Mucosa of rectum (tissue), 2 donors: ENCODE measurements around the gene GPR37L1.
"Not testable (repeated sequence)": the region's sequence is repeated elsewhere in the genome, so short reads cannot be mapped to it uniquely, and the experiment has no call there.

Experiments used
- H3K27ac ChIP-seq, 2 donors: one replicate each; pipeline ENCODE4 v1.7.0; 2013; ENCODE audit warnings: inconsistent platforms in 2 of 2, low read depth in 2 of 2, low read length in 2 of 2
- H3K27me3 ChIP-seq, 2 donors: one replicate each; pipeline ENCODE4 v1.7.0; 2013; ENCODE audit warnings: low read length in 2 of 2; ENCODE audit not compliant: control insufficient read depth in 2 of 2, insufficient read depth in 2 of 2
- H3K36me3 ChIP-seq, 2 donors: one replicate each; pipeline ENCODE4 v1.7.0; 2013; ENCODE audit warnings: low read length in 2 of 2; ENCODE audit not compliant: control insufficient read depth in 2 of 2, insufficient read depth in 2 of 2
- H3K4me1 ChIP-seq, 2 donors: one replicate each; pipeline ENCODE4 v1.7.0; 2013; ENCODE audit warnings: low read length in 2 of 2, mild to moderate bottlenecking in 1 of 2; ENCODE audit not compliant: control insufficient read depth in 2 of 2, insufficient read depth in 2 of 2
- H3K4me3 ChIP-seq, 2 donors: one replicate each; pipeline ENCODE4 v1.7.0; 2013; ENCODE audit warnings: low read length in 2 of 2
- H3K9ac ChIP-seq, 2 donors: one replicate each; pipeline ENCODE4 v1.7.0; 2013; ENCODE audit warnings: low read length in 2 of 2, low read depth in 1 of 2, mild to moderate bottlenecking in 1 of 2
- H3K9me3 ChIP-seq, 2 donors: one replicate each; pipeline ENCODE4 v1.7.0; 2013; ENCODE audit warnings: low read length in 2 of 2; ENCODE audit not compliant: control insufficient read depth in 2 of 2
- donor health status: healthy.
- donor health status: Normal muscosa, but diverticular disease.

Gene GPR37L1

GRCh38 chr1:202180751-202181139 lies 58.0 kb downstream of the GPR37L1 start:
- H3K27me3 ChIP-seq, H3K4me3 ChIP-seq, H3K9ac ChIP-seq, H3K9me3 ChIP-seq, H3K36me3 ChIP-seq, H3K27ac ChIP-seq, H3K4me1 ChIP-seq: not testable (repeated sequence)

- H3K4me3 ChIP-seq: no peak overlapping the region
- H3K36me3 ChIP-seq: no peaks in the 10 kb centered on the region
- H3K27me3 ChIP-seq: no peaks in the 10 kb centered on the region
- H3K27ac ChIP-seq: no peak overlapping the region
- H3K9me3 ChIP-seq: no peaks in the 10 kb centered on the region
- H3K4me1 ChIP-seq: peaks cover 0 to 6% of the 10 kb centered on the region in 2 donors
- H3K9ac ChIP-seq: no peak overlapping the region
Measured at GRCh38 chr1:202181586-202181985, 58.9 kb downstream of the GPR37L1 start.

GRCh38 chr1:202182040-202182877 lies 59.5 kb downstream of the GPR37L1 start:
- H3K4me1 ChIP-seq: peaks cover 2 to 12% of the 10 kb centered on the region in 2 donors
- no peaks in the 10 kb centered on the region for H3K27me3 ChIP-seq
- no peak overlapping the region for H3K27ac ChIP-seq
- H3K9ac ChIP-seq: no peak overlapping the region
- H3K9me3 ChIP-seq: no peaks in the 10 kb centered on the region
- H3K4me3 ChIP-seq: no peak overlapping the region
- no peaks in the 10 kb centered on the region for H3K36me3 ChIP-seq
